ENCODE results near the gene EIF4ENIF1.

GRCh38 chr22:31520051-31520450 is 30.4 kb upstream of the EIF4ENIF1 start:
- no peak for TF ChIP-seq CTCF (IDR thresholded peaks at IDR 0.05)
- TF ChIP-seq POLR2AphosphoS5 (IDR thresholded peaks at IDR 0.05; ENCODE audit: insufficient read depth in 1 of 2, low read depth in 1 of 2) = no peak
- TF ChIP-seq POLR2A (IDR thresholded peaks at IDR 0.05) = no peak
